GM06990 (cell line): Measurements from ENCODE around the gene BCL2L13.

Source experiments
- DNase-seq: peaks from one replicate; pipeline ENCODE4 v3.0.0-alpha.2; 2011; ENCODE audit not compliant: insufficient read length; ENCODE audit errors: extremely low read depth
- H3K27me3 ChIP-seq: replicated peaks from 2 replicates; pipeline ENCODE4 v1.6.0; 2011; ENCODE audit warnings: low read length; ENCODE audit not compliant: control insufficient read depth, insufficient read depth
- H3K36me3 ChIP-seq: 2 replicates; pipeline ENCODE4 v1.5.1; 2011; ENCODE audit warnings: low read length; ENCODE audit not compliant: control insufficient read depth, insufficient read depth
- H3K4me3 ChIP-seq: replicated peaks from 2 replicates; pipeline ENCODE4 v1.5.1; 2011; ENCODE audit warnings: low read depth, mild to moderate bottlenecking, control low read depth, low read length
- TF ChIP-seq, protein P1 (sequence below): IDR thresholded peaks from 2 replicates; pipeline ENCODE4 v1.5.1; 2011; ENCODE audit warnings: low read length, control low read depth, mild to moderate bottlenecking, inconsistent platforms; ENCODE audit not compliant: insufficient read depth, poor library complexity, severe bottlenecking

Gene BCL2L13

DNA sequence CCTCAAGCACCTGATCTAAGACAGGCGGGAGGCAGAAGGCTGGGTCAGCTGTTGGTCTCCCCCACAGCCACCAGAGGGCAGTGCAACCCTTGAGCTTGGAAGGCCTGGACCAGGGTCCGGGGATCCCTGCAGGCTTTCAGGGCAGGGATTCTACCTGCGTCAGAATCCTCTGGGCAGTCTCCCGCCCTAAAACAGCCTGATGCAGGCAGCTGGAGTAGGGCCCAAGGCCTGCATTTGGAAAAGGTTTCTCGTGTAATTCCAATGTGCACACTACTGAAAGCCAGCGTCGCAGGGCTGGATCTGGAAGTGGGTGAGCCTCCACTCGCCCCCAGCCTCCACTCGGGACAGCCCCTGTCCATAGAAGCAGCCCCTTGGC lies 104.0 kb downstream of the BCL2L13 start:
- peaks cover 19% of the 10 kb centered on the region for H3K36me3 ChIP-seq
- H3K4me3 ChIP-seq: no peak overlapping the region
- H3K27me3 ChIP-seq: no peaks in the 10 kb centered on the region
- peak; percentile 58 for DNase-seq
- TF ChIP-seq, protein P1, sequence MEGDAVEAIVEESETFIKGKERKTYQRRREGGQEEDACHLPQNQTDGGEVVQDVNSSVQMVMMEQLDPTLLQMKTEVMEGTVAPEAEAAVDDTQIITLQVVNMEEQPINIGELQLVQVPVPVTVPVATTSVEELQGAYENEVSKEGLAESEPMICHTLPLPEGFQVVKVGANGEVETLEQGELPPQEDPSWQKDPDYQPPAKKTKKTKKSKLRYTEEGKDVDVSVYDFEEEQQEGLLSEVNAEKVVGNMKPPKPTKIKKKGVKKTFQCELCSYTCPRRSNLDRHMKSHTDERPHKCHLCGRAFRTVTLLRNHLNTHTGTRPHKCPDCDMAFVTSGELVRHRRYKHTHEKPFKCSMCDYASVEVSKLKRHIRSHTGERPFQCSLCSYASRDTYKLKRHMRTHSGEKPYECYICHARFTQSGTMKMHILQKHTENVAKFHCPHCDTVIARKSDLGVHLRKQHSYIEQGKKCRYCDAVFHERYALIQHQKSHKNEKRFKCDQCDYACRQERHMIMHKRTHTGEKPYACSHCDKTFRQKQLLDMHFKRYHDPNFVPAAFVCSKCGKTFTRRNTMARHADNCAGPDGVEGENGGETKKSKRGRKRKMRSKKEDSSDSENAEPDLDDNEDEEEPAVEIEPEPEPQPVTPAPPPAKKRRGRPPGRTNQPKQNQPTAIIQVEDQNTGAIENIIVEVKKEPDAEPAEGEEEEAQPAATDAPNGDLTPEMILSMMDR: peak; percentile 91

- no peak for DNase-seq
- H3K27me3 ChIP-seq: no peaks in the 10 kb centered on the region
- H3K36me3 ChIP-seq: peaks cover 9% of the 10 kb centered on the region
- no peak overlapping the region for H3K4me3 ChIP-seq
- TF ChIP-seq, protein P1: no peak
Measured at GRCh38 chr22:17743661-17744411, 105.3 kb downstream of the BCL2L13 start.

DNA sequence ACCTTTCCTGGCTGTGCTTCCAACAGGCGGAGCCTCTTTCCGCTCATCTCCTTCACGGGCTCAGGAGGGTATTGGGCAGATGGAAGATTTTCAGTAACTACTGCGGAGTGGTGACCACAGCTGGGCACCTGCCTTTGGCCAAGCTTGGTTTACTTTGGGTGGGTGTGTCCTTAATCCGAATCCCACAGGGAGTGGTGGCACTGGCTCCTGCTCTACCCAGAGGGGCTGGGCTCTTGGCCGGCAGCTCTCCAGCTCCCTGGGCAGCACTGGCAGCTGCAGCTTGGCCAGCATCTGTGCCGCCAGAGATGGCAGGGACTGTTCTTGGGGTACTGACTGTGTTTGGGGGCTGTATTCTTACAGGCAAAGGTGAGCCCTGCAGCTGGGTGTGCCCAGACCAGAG lies 105.9 kb downstream of the BCL2L13 start:
- DNase-seq: no peak
- H3K36me3 ChIP-seq: peaks cover 4% of the 10 kb centered on the region
- H3K27me3 ChIP-seq: no peaks in the 10 kb centered on the region
- TF ChIP-seq, protein P1: no peak
- no peak overlapping the region for H3K4me3 ChIP-seq

DNA sequence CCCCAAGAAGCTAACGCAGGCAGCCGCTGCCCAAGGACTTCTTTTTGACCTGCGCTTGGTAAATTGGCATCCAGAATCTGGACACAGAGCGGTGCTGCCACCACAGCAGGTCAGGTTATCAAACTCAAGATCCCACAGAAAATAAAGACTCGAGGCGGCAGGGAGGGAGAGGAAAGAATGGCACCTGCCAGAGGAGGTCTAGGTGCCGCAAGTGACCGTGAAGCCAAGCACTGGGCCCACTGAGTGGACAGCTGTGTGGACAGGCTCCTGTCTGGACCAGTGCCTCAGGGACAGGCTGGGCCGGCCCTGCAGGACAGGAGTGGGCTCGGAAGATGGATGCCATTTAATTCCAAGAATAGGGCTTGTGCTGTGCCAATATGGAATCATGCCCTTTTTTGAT lies 108.4 kb downstream of the BCL2L13 start:
- Histone ChIP-seq H3K4me3 (no peak overlapping the region), H3K27me3 (no peaks in the 10 kb centered on the region), H3K36me3 (peaks cover 2% of the 10 kb centered on the region)
- DNase-seq: no peak
- TF ChIP-seq, protein P1: no peak

DNA sequence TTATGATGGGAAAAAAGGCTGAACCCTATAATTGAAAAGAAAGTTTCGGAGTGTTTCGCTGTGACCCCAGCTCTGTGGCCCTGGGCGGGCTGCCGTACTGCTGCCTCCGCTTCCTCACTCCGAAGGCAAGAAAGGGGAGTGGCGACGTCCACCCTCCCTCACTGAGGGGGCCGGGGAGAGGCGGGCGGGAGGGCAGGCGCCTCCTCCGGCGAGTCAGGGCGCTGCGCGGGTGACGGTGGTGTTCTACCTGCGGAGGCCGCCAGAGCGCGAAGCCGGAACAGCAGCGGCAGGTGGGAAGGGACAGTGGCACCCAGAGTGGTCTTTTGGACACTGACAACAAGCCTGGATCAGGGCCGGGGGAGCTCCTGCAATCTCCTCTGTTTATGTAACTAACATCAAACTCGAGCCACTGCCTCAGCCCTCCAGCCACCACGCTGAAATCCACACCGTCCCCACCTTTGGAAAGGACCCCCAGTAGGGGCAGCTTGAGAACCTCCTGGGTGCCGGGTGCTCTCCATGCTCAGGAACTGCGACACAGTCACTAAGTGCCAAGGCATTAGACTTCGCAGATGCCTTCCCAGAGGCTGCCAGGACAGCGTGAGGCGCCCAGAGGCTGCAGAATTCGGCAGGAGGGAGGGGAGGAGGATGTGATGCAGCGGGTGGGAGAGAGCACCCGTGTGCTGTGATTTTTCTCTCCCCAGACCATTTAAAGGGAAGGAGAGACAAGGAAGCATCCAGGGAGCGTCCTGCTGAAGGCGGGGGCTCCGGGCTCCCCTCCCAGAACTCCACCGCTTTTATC lies 110.2 kb downstream of the BCL2L13 start:
- no peak for DNase-seq
- TF ChIP-seq, protein P1: no peak
- peaks cover 4% of the 10 kb centered on the region for H3K36me3 ChIP-seq
- H3K4me3 ChIP-seq: no peak overlapping the region
- H3K27me3 ChIP-seq: no peaks in the 10 kb centered on the region
